Astrocyte (in vitro differentiated cells and primary cell): ENCODE measurements around the gene SMIM7. TPM values are rescaled to one million over a fixed set of nuclear protein-coding genes. Genes with fewer than 3 reads are reported as not detected.

Experiments
- DNase-seq: peaks from one replicate; pipeline ENCODE4 v3.0.0-alpha.2; 2010; ENCODE audit warnings: low read depth
- FAIRE-seq: peaks from 2 replicates; lab custom pipeline; 2011; peaks lifted over from hg19 to GRCh38; lab: Jason Lieb, UNC
- H2AFZ ChIP-seq: 2 replicates; pipeline ENCODE4 v1.6.0; 2012; ENCODE audit warnings: low read depth, low read length, inconsistent platforms
- H3K27ac ChIP-seq: 2 replicates; pipeline ENCODE4 v1.5.1; 2011; ENCODE audit warnings: low read depth, low read length, inconsistent platforms
- H3K27me3 ChIP-seq: 2 replicates; pipeline ENCODE4 v1.6.0; 2011; ENCODE audit warnings: low read length, inconsistent platforms; ENCODE audit not compliant: insufficient read depth
- H3K36me3 ChIP-seq: 2 replicates; pipeline ENCODE4 v1.5.1; 2011; ENCODE audit warnings: low read length, inconsistent platforms; ENCODE audit not compliant: insufficient read depth
- H3K4me1 ChIP-seq: 2 replicates; pipeline ENCODE4 v1.5.1; 2011; ENCODE audit warnings: low read length, inconsistent platforms; ENCODE audit not compliant: insufficient read depth
- H3K4me2 ChIP-seq: 2 replicates; pipeline ENCODE4 v1.6.0; 2012; ENCODE audit warnings: low read length, inconsistent platforms
- H3K4me3 ChIP-seq: 2 replicates; pipeline ENCODE4 v1.5.1; 2011; ENCODE audit warnings: low read depth, mild to moderate bottlenecking, low read length, inconsistent platforms; ENCODE audit not compliant: insufficient read depth
- H3K79me2 ChIP-seq: 2 replicates; pipeline ENCODE4 v1.6.0; 2012; ENCODE audit warnings: mild to moderate bottlenecking, low read length, inconsistent platforms; ENCODE audit not compliant: insufficient read depth
- H3K9ac ChIP-seq: 2 replicates; pipeline ENCODE4 v1.6.0; 2012; ENCODE audit warnings: mild to moderate bottlenecking, low read length, inconsistent platforms
- H3K9me3 ChIP-seq: 2 replicates; pipeline ENCODE4 v1.5.1; 2012; ENCODE audit warnings: low read depth, mild to moderate bottlenecking, low read length, inconsistent platforms; ENCODE audit not compliant: insufficient read depth
- H4K20me1 ChIP-seq: 2 replicates; pipeline ENCODE4 v1.6.0; 2012; ENCODE audit warnings: low read length, inconsistent platforms; ENCODE audit not compliant: insufficient read depth
- H3K27ac Mint-ChIP-seq: one replicate; pipeline ENCODE4 v1.8.0; 2021; ENCODE audit warnings: mild to moderate bottlenecking, mixed read lengths; ENCODE audit not compliant: unreplicated experiment
- H3K27me3 Mint-ChIP-seq: one replicate; pipeline ENCODE4 v1.8.0; 2021; ENCODE audit warnings: low read depth, mixed read lengths; ENCODE audit not compliant: unreplicated experiment
- H3K36me3 Mint-ChIP-seq: one replicate; pipeline ENCODE4 v1.8.0; 2021; ENCODE audit warnings: low read depth, mixed read lengths; ENCODE audit not compliant: unreplicated experiment
- H3K4me1 Mint-ChIP-seq: one replicate; pipeline ENCODE4 v1.8.0; 2021; ENCODE audit warnings: low read depth, mixed read lengths; ENCODE audit not compliant: unreplicated experiment
- H3K4me3 Mint-ChIP-seq: one replicate; pipeline ENCODE4 v1.8.0; 2021; ENCODE audit warnings: mild to moderate bottlenecking, moderate library complexity, mixed read lengths; ENCODE audit not compliant: unreplicated experiment
- H3K9me3 Mint-ChIP-seq: one replicate; pipeline ENCODE4 v1.8.0; 2021; ENCODE audit warnings: mild to moderate bottlenecking, mixed read lengths; ENCODE audit not compliant: unreplicated experiment
- EZH2 ChIP-seq: IDR thresholded peaks from 2 replicates; pipeline ENCODE4 v1.6.1; 2012; ENCODE audit warnings: mild to moderate bottlenecking, low read length, inconsistent platforms; ENCODE audit not compliant: insufficient read depth
- total RNA-seq: library from RNA; stranded (reverse); gene quantifications from 2 replicates; pipeline ENCODE4 v1.2.1, GENCODE V29; 2021
- TF ChIP-seq, protein P1 (sequence below): IDR thresholded peaks from 2 replicates; pipeline ENCODE4 v1.5.1; 2011; ENCODE audit warnings: low read depth, mild to moderate bottlenecking, inconsistent platforms, low read length, moderate library complexity; ENCODE audit not compliant: insufficient read depth

The SMIM7 gene
- total RNA-seq, 1 donor from 2014 or later: 45.3 TPM

DNA sequence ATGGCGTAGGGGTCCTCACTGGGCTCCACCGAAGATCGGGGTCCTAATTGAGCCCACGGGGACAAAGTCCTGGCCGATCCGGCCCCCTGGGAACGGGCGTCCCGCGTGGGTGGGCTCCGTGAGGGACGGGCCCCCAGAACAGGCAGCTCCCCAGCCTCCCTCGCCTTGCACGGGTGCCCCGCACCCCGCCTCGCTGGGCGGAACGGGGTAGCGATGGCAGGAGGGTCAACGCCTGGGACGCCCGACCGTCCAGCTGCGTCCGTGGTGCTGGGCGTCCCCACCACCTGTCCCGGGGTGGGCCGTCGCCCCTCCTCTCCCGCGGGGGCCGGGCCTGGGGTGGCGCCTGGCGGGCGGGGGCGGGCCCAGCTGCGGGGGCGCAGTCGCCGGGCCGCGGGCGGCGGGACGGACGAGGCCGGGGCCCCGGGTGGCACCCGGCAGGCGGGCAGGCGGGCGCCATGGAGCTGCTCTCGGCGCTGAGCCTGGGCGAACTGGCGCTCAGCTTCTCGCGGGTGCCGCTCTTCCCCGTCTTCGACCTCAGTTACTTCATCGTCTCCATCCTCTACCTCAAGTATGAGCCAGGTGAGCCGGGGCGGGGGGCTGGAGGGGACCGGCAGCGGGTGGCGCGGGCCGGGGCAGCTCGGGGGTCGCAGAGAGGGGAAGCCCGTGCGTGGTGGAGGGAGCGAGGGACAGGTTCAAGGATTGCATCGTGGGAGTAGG lies 977 bp upstream of the SMIM7 start, which contains the start of gene TMEM38A:
Gene TMEM38A (plus strand): TSS at position 377 of the 717 bp plus-strand sequence. CDS start 79 bp downstream, at position 456.
- H3K4me3 ChIP-seq: peak within 1 kb of the TSS; percentile 82
- no peak for TF ChIP-seq EZH2
- TF ChIP-seq, protein P1, sequence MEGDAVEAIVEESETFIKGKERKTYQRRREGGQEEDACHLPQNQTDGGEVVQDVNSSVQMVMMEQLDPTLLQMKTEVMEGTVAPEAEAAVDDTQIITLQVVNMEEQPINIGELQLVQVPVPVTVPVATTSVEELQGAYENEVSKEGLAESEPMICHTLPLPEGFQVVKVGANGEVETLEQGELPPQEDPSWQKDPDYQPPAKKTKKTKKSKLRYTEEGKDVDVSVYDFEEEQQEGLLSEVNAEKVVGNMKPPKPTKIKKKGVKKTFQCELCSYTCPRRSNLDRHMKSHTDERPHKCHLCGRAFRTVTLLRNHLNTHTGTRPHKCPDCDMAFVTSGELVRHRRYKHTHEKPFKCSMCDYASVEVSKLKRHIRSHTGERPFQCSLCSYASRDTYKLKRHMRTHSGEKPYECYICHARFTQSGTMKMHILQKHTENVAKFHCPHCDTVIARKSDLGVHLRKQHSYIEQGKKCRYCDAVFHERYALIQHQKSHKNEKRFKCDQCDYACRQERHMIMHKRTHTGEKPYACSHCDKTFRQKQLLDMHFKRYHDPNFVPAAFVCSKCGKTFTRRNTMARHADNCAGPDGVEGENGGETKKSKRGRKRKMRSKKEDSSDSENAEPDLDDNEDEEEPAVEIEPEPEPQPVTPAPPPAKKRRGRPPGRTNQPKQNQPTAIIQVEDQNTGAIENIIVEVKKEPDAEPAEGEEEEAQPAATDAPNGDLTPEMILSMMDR: no peak
- peaks cover 17% of the 10 kb centered on the region for H3K4me1 ChIP-seq
- Mint-ChIP-seq H3K9me3 (no peaks in the 10 kb centered on the region), H3K36me3 (peaks cover 8% of the 10 kb centered on the region), H3K27ac (peak within 1 kb of the TSS; percentile 94), H3K4me3 (peak within 1 kb of the TSS; percentile 96), H3K4me1 (peaks cover 8% of the 10 kb centered on the region), H3K27me3 (no peaks in the 10 kb centered on the region)
- peak within 1 kb of the TSS; percentile 100 for H3K4me2 ChIP-seq
- peaks cover 10% of the 10 kb centered on the region for H3K36me3 ChIP-seq
- FAIRE-seq (no peak), DNase-seq (no peak)
- peaks cover 35% of the 10 kb centered on the region for H3K79me2 ChIP-seq
- peak within 1 kb of the TSS; percentile 98 for H2AFZ ChIP-seq
- H3K9me3 ChIP-seq: no peaks in the 10 kb centered on the region
- peaks cover 37% of the 10 kb centered on the region for H4K20me1 ChIP-seq
- H3K27me3 ChIP-seq: no peaks in the 10 kb centered on the region
- H3K27ac ChIP-seq: peak within 1 kb of the TSS; percentile 89
- H3K9ac ChIP-seq: peak within 1 kb of the TSS; percentile 89

DNA sequence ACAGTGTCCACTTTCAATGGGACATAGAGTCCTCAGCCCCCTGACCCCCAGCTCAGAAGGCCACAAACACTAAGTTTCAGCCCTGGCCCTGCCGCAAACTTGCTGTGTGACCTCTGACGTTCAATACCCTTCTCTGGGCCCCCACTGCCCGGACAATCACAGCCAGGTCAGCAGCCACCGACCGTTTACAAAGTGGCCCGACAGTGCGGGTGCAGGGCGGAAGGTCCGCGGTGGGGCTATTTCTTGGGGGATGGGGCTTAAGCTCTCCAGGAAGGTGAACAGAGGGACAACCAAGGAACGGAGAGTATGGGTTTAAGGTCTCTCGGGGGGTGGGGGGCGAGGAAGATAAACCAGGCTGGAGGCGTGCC lies 496 bp downstream of the SMIM7 start:
- H3K9ac ChIP-seq: peak overlapping the region; percentile 89
- peaks cover 15% of the 10 kb centered on the region for H3K36me3 ChIP-seq
- H3K9me3 Mint-ChIP-seq: no peaks in the 10 kb centered on the region
- H3K27me3 ChIP-seq: no peaks in the 10 kb centered on the region
- no peak for TF ChIP-seq EZH2
- TF ChIP-seq, protein P1: no peak
- H3K27ac Mint-ChIP-seq: peak overlapping the region; percentile 94
- H3K27me3 Mint-ChIP-seq: no peaks in the 10 kb centered on the region
- peak overlapping the region; percentile 82 for H3K4me3 ChIP-seq
- peaks cover 17% of the 10 kb centered on the region for H3K4me1 ChIP-seq
- peaks cover 44% of the 10 kb centered on the region for H3K79me2 ChIP-seq
- peaks cover 8% of the 10 kb centered on the region for H3K36me3 Mint-ChIP-seq
- H3K4me3 Mint-ChIP-seq: peak overlapping the region; percentile 96
- FAIRE-seq (no peak), DNase-seq (no peak)
- H3K27ac ChIP-seq: peak overlapping the region; percentile 89
- H4K20me1 ChIP-seq: peaks cover 48% of the 10 kb centered on the region
- peaks cover 8% of the 10 kb centered on the region for H3K4me1 Mint-ChIP-seq
- H2AFZ ChIP-seq: peak overlapping the region; percentile 59
- H3K9me3 ChIP-seq: no peaks in the 10 kb centered on the region
- peak overlapping the region; percentile 100 for H3K4me2 ChIP-seq

DNA sequence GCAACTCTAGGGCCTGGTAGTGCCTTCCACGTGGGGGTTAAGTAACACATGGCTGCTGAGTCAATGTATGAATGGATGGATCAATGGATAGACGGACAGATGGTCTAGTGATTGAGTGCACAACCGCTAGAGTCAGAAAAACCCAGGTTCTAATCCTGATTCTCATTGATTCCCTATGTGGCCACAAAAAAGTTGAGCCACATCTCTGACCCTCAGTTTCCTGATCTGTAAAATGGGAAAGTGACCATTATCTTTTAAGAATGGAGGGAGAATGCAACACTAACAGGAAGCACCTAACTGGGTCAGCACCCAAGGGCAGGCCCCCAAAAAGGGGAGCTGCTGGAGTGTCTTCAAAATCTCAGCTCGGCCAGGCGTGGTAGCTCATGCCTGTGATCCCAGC lies 2.6 kb downstream of the SMIM7 start:
- FAIRE-seq: no peak
- Mint-ChIP-seq H3K27ac (no peak overlapping the region), H3K4me1 (peaks cover 8% of the 10 kb centered on the region), H3K27me3 (no peaks in the 10 kb centered on the region), H3K9me3 (no peaks in the 10 kb centered on the region), H3K4me3 (no peak overlapping the region), H3K36me3 (peaks cover 16% of the 10 kb centered on the region)
- Histone ChIP-seq H3K27me3 (no peaks in the 10 kb centered on the region), H3K36me3 (peaks cover 31% of the 10 kb centered on the region), H3K79me2 (peaks cover 44% of the 10 kb centered on the region), H3K4me2 (no peak overlapping the region), H2AFZ (no peak overlapping the region), H3K4me1 (peaks cover 17% of the 10 kb centered on the region), H3K4me3 (no peak overlapping the region), H3K27ac (no peak overlapping the region), H3K9me3 (no peaks in the 10 kb centered on the region), H3K9ac (no peak overlapping the region), H4K20me1 (peaks cover 60% of the 10 kb centered on the region)
- no peak for TF ChIP-seq EZH2
- TF ChIP-seq, protein P1: no peak
- DNase-seq: no peak
